Femur (tissue), 1 donor: ENCODE data around the gene KIF26B.

Experiments used
- DNase-seq: peaks from one replicate; pipeline ENCODE4 v3.0.0-alpha.2; 2017

The KIF26B gene

GRCh38 chr1:245133995-245134715 lies 20.6 kb upstream of the KIF26B start:
- DNase-seq = no peak

GRCh38 chr1:245142171-245142798 lies 12.5 kb upstream of the KIF26B start:
- no peak for DNase-seq

- no peak for DNase-seq
Measured at GRCh38 chr1:245142976-245143375, 11.8 kb upstream of the KIF26B start.

- DNase-seq = no peak
Measured at GRCh38 chr1:245143849-245144248, 10.9 kb upstream of the KIF26B start.

GRCh38 chr1:245148069-245148468 lies 6.7 kb upstream of the KIF26B start:
- no peak for DNase-seq

GRCh38 chr1:245148861-245149260 lies 5.9 kb upstream of the KIF26B start:
- no peak for DNase-seq

- peak; percentile 83 for DNase-seq
Measured at GRCh38 chr1:245153081-245153551, 1.7 kb upstream of the KIF26B start.

GRCh38 chr1:245153552-245154428 lies 995 bp upstream of the KIF26B start:
- peak; percentile 50 for DNase-seq

GRCh38 chr1:245155272-245156040 lies 671 bp downstream of the KIF26B start:
- peak; percentile 33 for DNase-seq

GRCh38 chr1:245156041-245156735 lies 1.4 kb downstream of the KIF26B start:
- peak; percentile 88 for DNase-seq

- DNase-seq = peak; percentile 28
Measured at GRCh38 chr1:245156736-245157505, 2.1 kb downstream of the KIF26B start.

GRCh38 chr1:245158913-245159312 lies 4.1 kb downstream of the KIF26B start:
- DNase-seq = no peak

- DNase-seq = no peak
Measured at GRCh38 chr1:245160288-245160687, 5.5 kb downstream of the KIF26B start.

- no peak for DNase-seq
Measured at GRCh38 chr1:245160741-245161400, 6.1 kb downstream of the KIF26B start.

GRCh38 chr1:245161866-245162265 lies 7.1 kb downstream of the KIF26B start:
- DNase-seq = no peak

GRCh38 chr1:245166471-245166885 lies 11.7 kb downstream of the KIF26B start:
- DNase-seq = peak; percentile 59

GRCh38 chr1:245168086-245168485 lies 13.3 kb downstream of the KIF26B start:
- peak; percentile 55 for DNase-seq

- no peak for DNase-seq
Measured at GRCh38 chr1:245168906-245169305, 14.1 kb downstream of the KIF26B start.

- DNase-seq = no peak
Measured at GRCh38 chr1:245169376-245169775, 14.6 kb downstream of the KIF26B start.

- DNase-seq = no peak
Measured at GRCh38 chr1:245172026-245172425, 17.2 kb downstream of the KIF26B start.

- no peak for DNase-seq
Measured at GRCh38 chr1:245172829-245173228, 18.0 kb downstream of the KIF26B start.
